Heart right ventricle (tissue), 16 donors: Measurements from ENCODE around the gene KLF6. TPM values are rescaled to one million over a fixed set of nuclear protein-coding genes. Genes with fewer than 3 reads are reported as not detected.

Experiments used
- ATAC-seq, 8 donors: fragments of 200-7000 bp; cut with Tn5 transposase; one replicate each; pipeline ENCODE4 v1.9.1; 2020; ENCODE audit warnings: mild to moderate bottlenecking in 8 of 8, moderate library complexity in 8 of 8, moderate number of reproducible peaks in 1 of 8
- DNase-seq, 2 donors: peaks; one replicate each; pipeline ENCODE4 v3.0.0-alpha.2; 2020
- H3K27ac ChIP-seq, 10 donors: fragments of 200-600 bp; sonication (generic) in 2 of 10; one replicate each; pipeline versions ENCODE4 v1.5.0 to v1.8.0; 2020 to 2022; ENCODE audit warnings: mild to moderate bottlenecking in 3 of 10
- H3K27me3 ChIP-seq, 7 donors: fragments of 200-600 bp; one replicate each; pipeline ENCODE4 v1.8.0; 2021 to 2022; ENCODE audit warnings: mild to moderate bottlenecking in 2 of 7
- H3K36me3 ChIP-seq, 9 donors: fragments of 200-600 bp; sonication (generic) in 1 of 9; one replicate each; pipeline versions ENCODE4 v1.5.0 to v1.8.0; 2020 to 2022; ENCODE audit warnings: mild to moderate bottlenecking in 2 of 9
- H3K4me1 ChIP-seq, 9 donors: fragments of 200-600 bp; sonication (generic) in 1 of 9; one replicate each; pipeline versions ENCODE4 v1.5.0 to v1.8.0; 2020 to 2022; ENCODE audit warnings: mild to moderate bottlenecking in 4 of 9
- H3K4me3 ChIP-seq, 10 donors: fragments of 200-600 bp; sonication (generic) in 2 of 10; one replicate each; pipeline versions ENCODE4 v1.5.0 to v1.8.0; 2020 to 2022; ENCODE audit warnings: mild to moderate bottlenecking in 7 of 10, moderate library complexity in 2 of 10
- H3K9me3 ChIP-seq, 11 donors: fragments of 200-600 bp in 10 of 11; sonication (generic) in 2 of 11; one replicate each; pipeline versions ENCODE4 v1.5.0 to v1.8.0; 2013 to 2022; ENCODE audit warnings: mild to moderate bottlenecking in 2 of 11, control low read depth in 1 of 11, moderate library complexity in 1 of 11
- WGBS, 2 donors: extraction: QIAGEN DNeasy Blood & Tissue Kit; methylation state at CpG; one replicate each; pipeline ENCODE4 v1.1.7; 2013; ENCODE audit warnings: inconsistent platforms in 1 of 2; 5-methylcytosine and 5-hydroxymethylcytosine counted together
- intact Hi-C, 10 donors: fragments of 100-400 bp; cut with DNase I; formaldehyde crosslinking; loops; one replicate each; pipeline versions ENCODE4 v1.11.1 to v1.14.2; 2022
- polyA plus RNA-seq, 2 donors: library from polyadenylated mRNA; stranded (reverse); fragments of 200-250 nt; gene quantifications; one replicate each; pipeline ENCODE4 v1.2.3, GENCODE V29; 2013
- total RNA-seq, 10 donors: library from RNA; stranded (reverse); fragmentation: NEBNext Ultra II Directional in 3 of 10; extraction: Animal tissue kit (Norgen Biotek cat#: 25700) in 3 of 10; gene quantifications; one replicate each; pipeline versions ENCODE4 v1.2.1 to v1.2.4, GENCODE V29; 2021 to 2023
- TF ChIP-seq, protein P1 (sequence below), 9 donors: fragments of 200-600 bp; sonication (generic) in 2 of 9; IDR thresholded peaks; one replicate each; pipeline versions ENCODE4 v1.5.0 to v1.8.0; 2021 to 2022; ENCODE audit warnings: antibody characterized with exemption in 9 of 9, mild to moderate bottlenecking in 5 of 9, moderate library complexity in 1 of 9
- donor health status: Arrhythmogenic right ventricular cardiomyopathy.
- donor health status: ischemic (EF 13 %, LVEDD 7.1; RV severe dilation, severe dysfunction).
- donor health status: healthy with polysubstance abuse.
- donor health status: DM: no; HTN: yes; CAD: no.
- donor health status: DM: no; HTN: no; CAD: no.
- donor health status: ischemic (EF 25% LVEDD 6.9; RV normal size, moderate dysfunction).
- donor health status: ischemic (EF 25% LVEDD 5.7; RV mildly dilated, moderate dysfunction).
- donor health status: healthy.
- donor health status: DM: yes; HTN: yes; CAD: no.
- donor health status: Ischemic cardiomyopathy.
- donor health status: ischemic (EF 35%, LVEDD 5.7; RV mildly dilated, moderate dysfunction).
- donor health status: nonischemic (EF 11% LVEDD 7.7; RV severe dilation, severe dysfunction).
- donor health status: DM: yes; HTN: yes; CAD: no.
- donor health status: PGD.
- donor health status: ischemic (EF 29% LVEDD 5.4; RV normal size, mild dysfunction).
- donor health status: nonischemic (EF 23%, LVEDD 6.1; RV moderate dilation, normal function).

Gene KLF6
- total and polyA plus RNA-seq, 12 donors, result 22.1 to 90.5 (median 52.0) TPM

DNA sequence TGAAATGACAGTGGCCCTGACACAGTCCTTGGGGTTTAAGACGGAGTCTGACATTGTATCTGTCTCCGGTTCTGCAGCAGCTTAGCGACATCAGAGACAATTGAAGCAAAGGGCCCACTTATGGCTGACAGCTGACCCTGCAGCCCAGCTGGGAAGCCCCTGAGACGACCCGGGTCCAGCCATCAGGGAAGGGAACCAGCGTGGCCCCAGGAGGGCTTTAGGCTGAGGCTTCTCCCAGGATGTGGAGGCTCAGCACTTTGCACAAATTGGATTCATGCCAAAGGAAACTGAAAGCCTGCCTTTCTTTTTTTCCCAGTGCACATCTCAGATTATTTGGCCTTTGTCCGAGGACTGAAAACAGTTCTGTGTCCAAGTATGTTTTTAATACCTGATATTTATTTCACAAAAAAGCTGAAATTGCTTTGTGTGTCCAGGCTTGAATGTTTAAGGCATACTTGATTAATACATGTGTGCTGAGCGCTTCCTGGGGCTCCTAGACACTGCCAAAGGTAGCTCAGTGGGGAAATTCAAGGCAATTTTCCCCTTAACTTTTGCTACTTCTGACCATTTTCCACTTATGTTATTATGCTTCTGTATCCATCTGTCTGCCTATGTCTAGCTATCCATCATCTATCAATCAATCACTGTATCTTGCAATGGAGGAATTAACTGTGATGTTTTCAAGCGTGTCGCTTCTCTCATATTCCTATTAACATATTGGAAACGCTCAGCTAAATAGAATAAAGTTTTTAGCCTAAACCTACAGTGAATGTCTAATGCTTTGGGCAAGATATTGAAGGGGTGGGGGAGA lies 34.8 kb downstream of the KLF6 start:
- peak; percentile 53 to 54 for DNase-seq
- peak; percentile 29 to 67 (median 46) for ATAC-seq
- Histone ChIP-seq H3K36me3 (no peaks in the 10 kb centered on the region), H3K9me3 (no peaks in the 10 kb centered on the region), H3K4me1 (peaks cover 0 to 58% (median 49%) of the 10 kb centered on the region in 9 donors), H3K27me3 (no peaks in the 10 kb centered on the region), H3K4me3 (peak overlapping the region in 8 of 10 donors; percentile 2 to 37 (median 30)), H3K27ac (peak overlapping the region; percentile 6 to 84 (median 76))
- intact Hi-C loops, result loop anchor here in 1 of 10 donors (2.0 to 10.0 kb wide), 2 partner anchors 31 to 505 kb away; no protein-coding TSS in a partner anchor
- TF ChIP-seq, protein P1, sequence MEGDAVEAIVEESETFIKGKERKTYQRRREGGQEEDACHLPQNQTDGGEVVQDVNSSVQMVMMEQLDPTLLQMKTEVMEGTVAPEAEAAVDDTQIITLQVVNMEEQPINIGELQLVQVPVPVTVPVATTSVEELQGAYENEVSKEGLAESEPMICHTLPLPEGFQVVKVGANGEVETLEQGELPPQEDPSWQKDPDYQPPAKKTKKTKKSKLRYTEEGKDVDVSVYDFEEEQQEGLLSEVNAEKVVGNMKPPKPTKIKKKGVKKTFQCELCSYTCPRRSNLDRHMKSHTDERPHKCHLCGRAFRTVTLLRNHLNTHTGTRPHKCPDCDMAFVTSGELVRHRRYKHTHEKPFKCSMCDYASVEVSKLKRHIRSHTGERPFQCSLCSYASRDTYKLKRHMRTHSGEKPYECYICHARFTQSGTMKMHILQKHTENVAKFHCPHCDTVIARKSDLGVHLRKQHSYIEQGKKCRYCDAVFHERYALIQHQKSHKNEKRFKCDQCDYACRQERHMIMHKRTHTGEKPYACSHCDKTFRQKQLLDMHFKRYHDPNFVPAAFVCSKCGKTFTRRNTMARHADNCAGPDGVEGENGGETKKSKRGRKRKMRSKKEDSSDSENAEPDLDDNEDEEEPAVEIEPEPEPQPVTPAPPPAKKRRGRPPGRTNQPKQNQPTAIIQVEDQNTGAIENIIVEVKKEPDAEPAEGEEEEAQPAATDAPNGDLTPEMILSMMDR (IDR thresholded peaks at IDR 0.05), result no peak
- 37% methylated on average over 11 of the region's 11 CpGs for WGBS, 2 donors

DNA sequence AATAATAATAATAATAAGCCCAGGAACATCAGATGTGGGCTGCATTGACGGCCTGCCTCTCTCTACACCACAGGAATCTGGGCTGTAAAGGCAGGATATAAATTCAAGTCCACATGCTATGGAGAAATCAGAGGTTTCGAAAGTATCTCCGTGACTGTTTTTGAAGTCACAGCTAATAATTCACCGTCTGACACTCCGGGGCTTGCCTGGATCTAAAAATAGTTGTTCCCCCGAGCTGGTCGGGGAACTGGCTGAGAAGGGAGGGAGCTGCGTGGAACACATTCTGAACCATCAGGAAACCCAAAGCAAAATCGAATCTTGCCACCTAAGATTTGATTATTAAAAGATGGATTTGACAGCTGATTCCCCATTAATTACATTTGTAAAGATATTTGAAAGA lies 35.4 kb downstream of the KLF6 start:
- intact Hi-C loops, result loop anchor here in 1 of 10 donors (5.0 kb wide), 1 partner anchor 282 kb away; no protein-coding TSS in a partner anchor

GRCh38 chr10:3749011-3749410 lies 36.0 kb downstream of the KLF6 start:
- peak overlapping the region in 9 of 10 donors; percentile 57 to 84 (median 76) for H3K27ac ChIP-seq
- no peaks in the 10 kb centered on the region for H3K36me3 ChIP-seq
- 68 to 80% methylated on average over 5 of the region's 5 CpGs for WGBS, 2 donors
- no peak overlapping the region for H3K4me3 ChIP-seq
- ATAC-seq (peak in 2 of 8 donors; percentile 28 to 44), DNase-seq (no peak)
- intact Hi-C loops, result loop anchor here in 1 of 10 donors (5.0 kb wide), 1 partner anchor 282 kb away; no protein-coding TSS in a partner anchor
- H3K4me1 ChIP-seq, result peaks cover 0 to 49% (median 41%) of the 10 kb centered on the region in 9 donors
- no peaks in the 10 kb centered on the region for H3K9me3 ChIP-seq
- no peaks in the 10 kb centered on the region for H3K27me3 ChIP-seq
- TF ChIP-seq, protein P1 (IDR thresholded peaks at IDR 0.05), result no peak

More for the DNA sequence above, 35.4 kb downstream of the KLF6 start:
- Histone ChIP-seq H3K4me3 (peak overlapping the region in 8 of 10 donors; percentile 2 to 37 (median 30)), H3K36me3 (no peaks in the 10 kb centered on the region), H3K27me3 (no peaks in the 10 kb centered on the region), H3K4me1 (peaks cover 0 to 52% (median 43%) of the 10 kb centered on the region in 9 donors), H3K27ac (peak overlapping the region; percentile 6 to 84 (median 76)), H3K9me3 (no peaks in the 10 kb centered on the region)
- WGBS, 2 donors, result 10 to 14% methylated on average over 9 of the region's 9 CpGs
- TF ChIP-seq, protein P1 (IDR thresholded peaks at IDR 0.05), result no peak
- ATAC-seq (peak; percentile 47 to 81 (median 73)), DNase-seq (no peak)

DNA sequence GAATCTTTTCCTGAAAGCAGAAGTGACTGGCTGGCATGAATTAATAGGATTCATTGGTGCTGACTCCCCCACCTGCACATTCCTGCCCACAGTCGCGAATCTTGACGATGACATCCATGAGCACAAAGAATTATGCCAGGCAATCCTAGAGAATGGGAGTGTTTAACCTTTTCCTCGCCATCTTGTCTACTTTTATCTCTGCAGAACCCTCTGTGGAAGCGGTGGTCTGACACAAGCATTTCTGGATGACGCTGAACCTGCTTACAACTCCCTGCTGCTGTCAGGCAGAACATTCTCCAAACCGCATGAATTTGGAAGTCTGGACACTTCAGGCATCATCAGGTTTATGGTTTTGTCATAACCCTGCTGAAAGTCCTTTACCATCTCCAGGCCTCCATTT lies 36.5 kb downstream of the KLF6 start:
- Histone ChIP-seq H3K36me3 (no peaks in the 10 kb centered on the region), H3K4me3 (no peak overlapping the region), H3K27me3 (no peaks in the 10 kb centered on the region), H3K27ac (peak overlapping the region in 8 of 10 donors; percentile 28 to 84 (median 76)), H3K9me3 (no peaks in the 10 kb centered on the region), H3K4me1 (peaks cover 0 to 49% (median 41%) of the 10 kb centered on the region in 9 donors)
- TF ChIP-seq, protein P1 (IDR thresholded peaks at IDR 0.05), result no peak
- 64 to 75% methylated on average over 7 of the region's 7 CpGs for WGBS, 2 donors
- no peak for ATAC-seq
- DNase-seq, result no peak
- intact Hi-C loops, result loop anchor here in 1 of 10 donors (5.0 kb wide), 1 partner anchor 281 kb away; no protein-coding TSS in a partner anchor
